Measurements from ENCODE around the gene NFKBIA. TPM values are rescaled to one million over a fixed set of nuclear protein-coding genes. Genes with fewer than 3 reads are reported as not detected.

Gene NFKBIA, protein sequence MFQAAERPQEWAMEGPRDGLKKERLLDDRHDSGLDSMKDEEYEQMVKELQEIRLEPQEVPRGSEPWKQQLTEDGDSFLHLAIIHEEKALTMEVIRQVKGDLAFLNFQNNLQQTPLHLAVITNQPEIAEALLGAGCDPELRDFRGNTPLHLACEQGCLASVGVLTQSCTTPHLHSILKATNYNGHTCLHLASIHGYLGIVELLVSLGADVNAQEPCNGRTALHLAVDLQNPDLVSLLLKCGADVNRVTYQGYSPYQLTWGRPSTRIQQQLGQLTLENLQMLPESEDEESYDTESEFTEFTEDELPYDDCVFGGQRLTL
- 41.9 TPM for total RNA-seq (ENCODE audit: unreplicated experiment)
- long read RNA-seq, transcript NFKBIA-201 (6 exons, 1,558 nt): major isoform, 29 of 33 reads
- long read RNA-seq, partial matches to known transcripts: 0 of 33 reads
- long read RNA-seq, other reads (novel, unspliced or antisense): 3 of 33 reads

DNA sequence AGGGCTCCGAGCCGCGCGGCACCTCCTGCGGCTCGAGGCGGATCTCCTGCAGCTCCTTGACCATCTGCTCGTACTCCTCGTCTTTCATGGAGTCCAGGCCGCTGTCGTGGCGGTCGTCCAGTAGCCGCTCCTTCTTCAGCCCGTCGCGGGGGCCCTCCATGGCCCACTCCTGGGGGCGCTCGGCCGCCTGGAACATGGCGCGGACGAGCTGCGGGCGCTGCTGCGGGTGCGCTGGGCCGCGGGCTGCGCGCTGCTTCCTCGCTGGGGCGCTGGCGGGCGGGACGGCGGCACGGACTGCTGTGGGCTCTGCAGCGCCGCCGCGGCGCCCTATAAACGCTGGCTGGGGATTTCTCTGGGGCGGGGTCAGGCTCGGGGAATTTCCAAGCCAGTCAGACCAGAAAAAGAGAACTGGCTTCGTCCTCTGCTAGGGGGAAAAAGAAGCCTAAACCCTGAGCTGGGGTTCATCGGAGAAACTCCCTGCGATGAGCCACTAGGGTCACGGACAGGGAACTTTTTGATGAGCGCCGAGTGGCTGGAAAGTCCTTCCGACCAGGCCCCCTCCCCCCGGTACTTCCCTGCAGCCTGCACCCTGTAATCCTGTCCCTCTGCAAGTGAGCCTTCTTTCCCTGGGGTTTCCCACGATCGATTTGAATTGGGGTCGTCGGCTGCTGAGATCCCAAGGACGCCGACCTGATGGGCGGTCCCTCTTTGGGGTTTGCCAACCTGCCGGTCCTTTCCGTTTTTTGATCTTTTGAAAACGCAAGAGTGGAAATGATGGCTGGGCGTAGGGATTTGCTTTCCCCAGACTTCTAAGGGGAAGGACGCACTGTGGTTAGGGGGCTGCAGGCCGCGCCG is at the start of gene NFKBIA:
Gene NFKBIA, minus strand, starts transcription at position 301 of the 855 bp plus-strand sequence. Its CDS starts 105 bp downstream, at position 196.
- Mint-ChIP-seq H3K4me1 (ENCODE audit: unreplicated experiment) (peaks cover 39% of the 10 kb centered on the region), H3K27ac (ENCODE audit: unreplicated experiment) (peak within 1 kb of the TSS; percentile 91), H3K27me3 (ENCODE audit: unreplicated experiment) (peaks cover 5% of the 10 kb centered on the region), H3K4me3 (ENCODE audit: unreplicated experiment) (peak within 1 kb of the TSS; percentile 95), H3K36me3 (ENCODE audit: low read depth, unreplicated experiment) (peaks cover 23% of the 10 kb centered on the region), H3K9me3 (ENCODE audit: unreplicated experiment) (no peaks in the 10 kb centered on the region)
- peak; percentile 80 for DNase-seq (ENCODE audit: low spot score)
- TF ChIP-seq, protein P1, sequence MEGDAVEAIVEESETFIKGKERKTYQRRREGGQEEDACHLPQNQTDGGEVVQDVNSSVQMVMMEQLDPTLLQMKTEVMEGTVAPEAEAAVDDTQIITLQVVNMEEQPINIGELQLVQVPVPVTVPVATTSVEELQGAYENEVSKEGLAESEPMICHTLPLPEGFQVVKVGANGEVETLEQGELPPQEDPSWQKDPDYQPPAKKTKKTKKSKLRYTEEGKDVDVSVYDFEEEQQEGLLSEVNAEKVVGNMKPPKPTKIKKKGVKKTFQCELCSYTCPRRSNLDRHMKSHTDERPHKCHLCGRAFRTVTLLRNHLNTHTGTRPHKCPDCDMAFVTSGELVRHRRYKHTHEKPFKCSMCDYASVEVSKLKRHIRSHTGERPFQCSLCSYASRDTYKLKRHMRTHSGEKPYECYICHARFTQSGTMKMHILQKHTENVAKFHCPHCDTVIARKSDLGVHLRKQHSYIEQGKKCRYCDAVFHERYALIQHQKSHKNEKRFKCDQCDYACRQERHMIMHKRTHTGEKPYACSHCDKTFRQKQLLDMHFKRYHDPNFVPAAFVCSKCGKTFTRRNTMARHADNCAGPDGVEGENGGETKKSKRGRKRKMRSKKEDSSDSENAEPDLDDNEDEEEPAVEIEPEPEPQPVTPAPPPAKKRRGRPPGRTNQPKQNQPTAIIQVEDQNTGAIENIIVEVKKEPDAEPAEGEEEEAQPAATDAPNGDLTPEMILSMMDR (IDR thresholded peaks at IDR 0.05; ENCODE audit: unreplicated experiment): peak; percentile 12

DNA sequence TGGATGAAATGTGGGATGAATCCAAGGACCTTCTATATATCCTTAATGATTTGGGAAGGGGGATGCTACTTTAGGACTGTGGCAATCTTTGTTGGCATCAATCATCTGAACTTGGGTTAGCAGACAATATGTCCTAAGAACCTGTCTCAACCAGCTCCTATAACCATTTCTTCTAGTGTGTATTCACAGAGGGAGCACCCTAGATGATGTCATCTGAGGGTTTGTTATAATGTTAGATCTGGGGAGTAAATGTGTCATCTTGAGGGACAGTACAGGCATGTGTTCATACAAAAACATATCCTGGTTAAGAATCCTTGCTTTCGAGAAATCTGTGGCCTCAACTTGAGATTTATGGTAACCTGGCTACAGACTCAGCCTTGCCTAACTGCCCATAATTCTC is 41.9 kb upstream of the NFKBIA start:
- Mint-ChIP-seq H3K4me1 (ENCODE audit: unreplicated experiment) (no peaks in the 10 kb centered on the region), H3K27ac (ENCODE audit: unreplicated experiment) (no peak overlapping the region), H3K27me3 (ENCODE audit: unreplicated experiment) (no peaks in the 10 kb centered on the region), H3K4me3 (ENCODE audit: unreplicated experiment) (no peak overlapping the region), H3K36me3 (ENCODE audit: low read depth, unreplicated experiment) (no peaks in the 10 kb centered on the region), H3K9me3 (ENCODE audit: unreplicated experiment) (no peaks in the 10 kb centered on the region)
- DNase-seq (ENCODE audit: low spot score): no peak
- TF ChIP-seq, protein P1 (IDR thresholded peaks at IDR 0.05; ENCODE audit: unreplicated experiment): no peak

GRCh38 chr14:35444104-35444503 is 39.6 kb upstream of the NFKBIA start:
- Mint-ChIP-seq H3K36me3 (ENCODE audit: low read depth, unreplicated experiment) (no peaks in the 10 kb centered on the region), H3K4me3 (ENCODE audit: unreplicated experiment) (no peak overlapping the region), H3K4me1 (ENCODE audit: unreplicated experiment) (no peaks in the 10 kb centered on the region), H3K9me3 (ENCODE audit: unreplicated experiment) (no peaks in the 10 kb centered on the region), H3K27ac (ENCODE audit: unreplicated experiment) (no peak overlapping the region), H3K27me3 (ENCODE audit: unreplicated experiment) (peaks cover 3% of the 10 kb centered on the region)
- DNase-seq (ENCODE audit: low spot score): no peak
- TF ChIP-seq, protein P1 (IDR thresholded peaks at IDR 0.05; ENCODE audit: unreplicated experiment): no peak

DNA sequence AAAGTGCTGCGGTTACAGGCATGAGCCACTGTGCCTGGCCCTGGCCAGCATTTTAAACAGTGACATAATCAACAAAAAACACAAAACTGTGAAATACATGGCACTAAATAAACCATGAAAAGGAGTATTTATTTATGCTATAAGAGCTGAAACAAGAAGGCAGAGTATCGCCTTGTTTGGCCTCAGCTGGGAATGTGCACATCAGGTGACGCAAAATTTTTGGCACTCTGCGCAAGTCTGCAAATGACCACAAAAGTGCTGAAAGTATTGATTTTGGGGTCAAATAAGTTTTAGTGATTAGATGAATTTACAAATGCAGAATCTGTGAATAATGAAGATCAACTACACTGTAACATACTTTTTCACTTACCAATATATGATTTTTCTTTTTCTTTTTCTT is 36.6 kb upstream of the NFKBIA start:
- Mint-ChIP-seq H3K4me3 (ENCODE audit: unreplicated experiment) (no peak overlapping the region), H3K4me1 (ENCODE audit: unreplicated experiment) (no peaks in the 10 kb centered on the region), H3K9me3 (ENCODE audit: unreplicated experiment) (no peaks in the 10 kb centered on the region)

More for the DNA sequence above, 36.6 kb upstream of the NFKBIA start:
- no peak for DNase-seq (ENCODE audit: low spot score)
- TF ChIP-seq, protein P1 (IDR thresholded peaks at IDR 0.05; ENCODE audit: unreplicated experiment): no peak
- no peaks in the 10 kb centered on the region for H3K36me3 Mint-ChIP-seq (ENCODE audit: low read depth, unreplicated experiment)
- peaks cover 3% of the 10 kb centered on the region for H3K27me3 Mint-ChIP-seq (ENCODE audit: unreplicated experiment)
- H3K27ac Mint-ChIP-seq (ENCODE audit: unreplicated experiment): no peak overlapping the region

Measured in endothelial cell (in vitro differentiated cells).